Stimulated activated CD8-positive, alpha-beta memory T cell treated with anti-CD3 and anti-CD28 coated beads, Interleukin-4, amount 100 ng/mL, for 24 hours (primary cell): ENCODE measurements around the gene ZSCAN4.

Source experiments
- DNase-seq: peaks from one replicate; pipeline ENCODE4 v3.0.0-alpha.2; 2020; ENCODE audit warnings: low read depth

ZSCAN4 gene, protein sequence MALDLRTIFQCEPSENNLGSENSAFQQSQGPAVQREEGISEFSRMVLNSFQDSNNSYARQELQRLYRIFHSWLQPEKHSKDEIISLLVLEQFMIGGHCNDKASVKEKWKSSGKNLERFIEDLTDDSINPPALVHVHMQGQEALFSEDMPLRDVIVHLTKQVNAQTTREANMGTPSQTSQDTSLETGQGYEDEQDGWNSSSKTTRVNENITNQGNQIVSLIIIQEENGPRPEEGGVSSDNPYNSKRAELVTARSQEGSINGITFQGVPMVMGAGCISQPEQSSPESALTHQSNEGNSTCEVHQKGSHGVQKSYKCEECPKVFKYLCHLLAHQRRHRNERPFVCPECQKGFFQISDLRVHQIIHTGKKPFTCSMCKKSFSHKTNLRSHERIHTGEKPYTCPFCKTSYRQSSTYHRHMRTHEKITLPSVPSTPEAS

DNA sequence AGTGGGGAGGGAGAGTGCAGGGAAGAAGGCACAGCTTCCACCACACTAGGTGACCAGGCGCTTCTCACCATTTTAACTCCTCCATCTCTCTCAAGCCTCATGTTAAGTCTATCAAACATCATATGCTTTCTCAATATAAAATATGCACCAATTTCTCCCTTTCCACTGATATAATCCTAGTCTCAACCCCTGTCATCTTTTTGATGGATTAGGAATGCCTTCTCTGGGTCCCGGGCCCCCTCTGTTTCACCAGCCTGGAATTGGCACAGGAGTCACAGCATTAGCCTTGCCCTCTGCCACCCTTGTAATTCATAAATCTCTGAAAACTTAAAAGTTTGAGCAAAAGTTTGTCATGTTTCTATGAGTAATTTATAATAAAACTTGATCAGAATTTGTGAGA is at the start of gene ZSCAN4:
Gene ZSCAN4 (plus strand): TSS at position 301 of the 400 bp plus-strand sequence. CDS start 7,211 bp downstream, outside the sequence.
- DNase-seq = no peak

DNA sequence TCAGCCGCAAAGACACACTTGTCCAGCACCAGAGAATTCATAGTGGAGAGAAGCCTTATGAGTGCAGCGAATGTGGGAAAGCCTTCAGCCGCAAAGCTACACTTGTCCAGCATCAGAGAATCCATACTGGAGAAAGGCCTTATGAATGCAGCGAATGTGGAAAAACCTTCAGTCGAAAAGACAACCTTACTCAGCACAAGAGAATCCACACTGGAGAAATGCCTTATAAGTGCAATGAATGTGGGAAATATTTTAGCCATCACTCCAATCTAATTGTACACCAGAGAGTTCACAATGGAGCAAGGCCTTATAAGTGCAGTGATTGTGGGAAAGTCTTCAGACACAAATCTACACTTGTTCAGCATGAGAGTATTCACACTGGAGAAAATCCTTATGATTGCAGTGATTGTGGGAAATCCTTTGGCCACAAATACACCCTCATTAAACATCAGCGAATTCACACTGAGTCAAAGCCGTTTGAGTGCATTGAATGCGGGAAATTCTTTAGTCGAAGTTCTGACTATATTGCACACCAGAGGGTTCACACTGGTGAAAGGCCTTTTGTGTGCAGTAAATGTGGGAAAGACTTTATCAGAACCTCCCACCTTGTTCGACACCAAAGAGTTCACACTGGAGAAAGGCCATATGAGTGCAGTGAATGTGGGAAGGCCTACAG is 47.9 kb upstream of the ZSCAN4 start:
- no peak for DNase-seq

DNA sequence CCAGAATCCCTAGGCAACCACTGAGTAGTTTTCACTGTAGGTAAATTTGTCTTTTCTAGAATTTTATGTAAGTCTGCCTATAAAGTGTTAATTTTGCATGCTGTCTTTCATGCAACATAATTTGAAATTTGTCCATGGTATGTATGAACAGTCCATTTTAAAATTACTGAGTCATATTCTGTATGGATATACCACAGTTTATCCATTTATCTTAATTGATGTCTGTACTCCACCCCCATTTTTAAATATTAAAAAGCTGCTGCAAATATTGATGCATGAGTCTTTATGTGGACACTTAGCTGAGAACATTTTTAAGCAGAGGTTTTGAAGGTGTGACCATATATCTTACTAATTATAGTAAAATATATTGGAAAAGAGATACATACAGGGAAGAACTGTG is 45.6 kb upstream of the ZSCAN4 start:
- no peak for DNase-seq

DNA sequence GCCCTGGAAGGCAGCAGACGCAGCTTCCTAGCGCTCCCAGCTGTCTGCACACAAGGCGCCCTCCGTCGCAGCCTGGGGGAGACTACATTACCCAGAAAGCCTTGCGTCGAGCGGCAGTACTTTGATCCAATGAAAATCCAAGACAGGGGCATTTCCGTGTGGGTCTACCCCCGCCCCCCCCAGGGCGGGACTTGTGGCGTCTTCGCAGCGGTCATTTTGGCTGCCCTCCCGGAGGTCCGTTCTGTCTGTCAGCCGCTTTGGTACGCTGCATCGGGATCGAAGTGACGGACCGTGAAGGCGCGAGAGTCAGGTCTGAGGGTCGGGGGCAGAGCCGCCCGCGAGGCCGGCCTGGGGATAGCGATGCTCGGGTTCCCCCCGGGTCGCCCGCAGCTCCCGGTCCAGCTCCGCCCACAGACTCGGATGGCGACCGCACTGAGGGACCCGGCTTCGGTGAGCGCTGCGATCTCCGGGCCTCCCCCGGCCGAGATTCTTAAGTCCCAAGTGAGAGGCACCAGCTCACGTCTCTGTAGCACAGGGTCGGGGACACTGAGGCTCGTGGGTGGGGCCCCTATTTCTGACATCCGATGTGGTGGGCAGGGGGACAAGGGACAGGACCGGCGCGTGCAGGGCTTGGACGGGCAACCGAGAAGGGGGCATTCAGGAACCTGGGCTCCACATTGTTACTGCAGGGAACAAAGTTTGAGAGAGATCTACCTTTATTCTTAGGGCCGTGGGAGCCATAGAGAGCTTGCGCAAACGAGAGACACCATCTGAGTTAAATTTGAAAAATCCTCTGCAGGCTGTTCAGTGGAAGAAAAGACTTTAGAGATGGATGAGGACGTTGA is 35.5 kb upstream of the ZSCAN4 start, which contains the start of gene ZNF211:
Gene ZNF211 (plus strand): TSS at position 182 of the 845 bp plus-strand sequence. CDS start 179 bp downstream, at position 361.
- peak; percentile 77 for DNase-seq

DNA sequence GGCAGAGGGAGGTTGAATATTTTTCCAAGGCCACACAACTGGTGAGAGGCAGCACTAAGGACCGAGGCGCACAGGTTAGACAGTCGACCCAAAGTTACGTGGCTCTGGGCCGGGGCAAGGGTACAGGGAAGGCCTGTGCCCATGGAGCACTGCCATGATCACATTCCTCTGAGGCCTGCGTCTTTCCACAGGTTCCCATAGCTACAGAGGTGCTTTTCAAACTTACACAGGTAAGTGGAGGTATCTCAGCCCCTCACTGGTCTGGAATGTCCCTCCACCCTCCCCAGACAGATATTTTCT is 35.0 kb upstream of the ZSCAN4 start:
- no peak for DNase-seq

DNA sequence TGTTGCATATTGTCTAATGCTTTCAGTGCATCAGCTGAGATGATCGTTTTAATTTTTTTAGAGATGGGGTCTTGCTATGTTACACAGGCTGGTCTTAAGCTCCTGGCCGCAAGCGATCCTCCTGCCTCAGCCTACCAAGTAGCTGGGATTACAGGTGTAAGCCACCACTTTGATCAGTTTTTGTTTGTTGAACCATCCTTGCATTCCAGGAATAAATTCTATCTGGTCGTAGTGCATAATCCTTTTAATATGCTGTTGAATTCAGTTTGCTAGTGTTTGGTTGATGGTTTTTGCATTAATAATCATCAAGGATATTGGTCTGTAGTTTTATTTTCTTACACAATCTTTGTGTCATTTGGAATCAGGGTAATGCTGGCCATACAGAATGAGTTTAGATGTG is 31.4 kb upstream of the ZSCAN4 start:
- no peak for DNase-seq

DNA sequence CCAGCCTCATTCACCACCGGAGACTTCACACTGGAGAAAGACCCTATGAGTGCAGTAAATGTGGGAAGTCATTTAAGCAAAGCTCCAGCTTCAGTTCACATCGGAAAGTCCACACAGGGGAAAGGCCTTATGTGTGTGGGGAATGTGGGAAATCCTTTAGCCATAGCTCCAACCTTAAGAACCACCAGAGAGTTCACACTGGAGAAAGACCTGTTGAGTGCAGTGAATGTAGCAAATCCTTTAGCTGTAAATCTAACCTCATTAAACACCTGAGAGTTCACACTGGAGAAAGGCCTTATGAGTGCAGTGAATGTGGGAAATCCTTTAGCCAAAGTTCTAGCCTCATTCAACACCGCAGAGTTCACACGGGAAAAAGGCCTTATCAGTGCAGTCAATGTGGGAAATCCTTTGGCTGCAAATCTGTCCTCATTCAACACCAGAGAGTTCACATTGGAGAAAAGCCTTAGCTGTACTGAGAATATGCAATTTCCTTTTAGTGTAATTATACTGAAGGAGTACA is 27.0 kb upstream of the ZSCAN4 start:
- DNase-seq = no peak

DNA sequence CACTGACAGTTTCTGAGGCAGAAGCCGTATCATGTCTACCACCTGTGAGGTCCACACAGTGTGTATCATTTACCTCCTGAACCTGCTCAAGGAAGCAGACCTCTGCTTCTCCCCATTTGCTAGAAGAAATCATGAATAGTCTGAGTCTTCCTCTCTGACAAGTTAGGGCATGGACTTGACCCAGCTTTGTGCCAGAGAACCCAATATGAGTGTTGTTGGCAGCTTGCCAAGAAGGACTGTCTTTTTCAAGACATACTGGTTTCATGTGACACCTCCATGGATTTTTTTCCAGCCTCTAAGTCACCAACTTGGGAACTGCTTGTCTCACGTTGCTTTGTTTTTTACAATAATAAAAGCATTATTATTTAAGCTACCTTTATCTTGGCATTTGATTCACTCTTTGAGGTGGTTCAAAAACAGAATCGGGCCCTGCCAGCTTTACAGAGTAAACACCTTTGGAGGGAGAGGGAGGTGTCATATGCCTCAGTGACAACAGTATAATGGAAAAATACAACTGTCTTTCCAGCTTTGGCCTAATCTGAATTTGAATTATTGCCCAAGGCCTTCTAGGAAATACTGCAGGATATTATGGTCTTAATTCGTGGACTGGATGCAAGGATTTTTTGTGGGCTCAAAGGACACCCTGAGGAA is 26.2 kb upstream of the ZSCAN4 start:
- no peak for DNase-seq

DNA sequence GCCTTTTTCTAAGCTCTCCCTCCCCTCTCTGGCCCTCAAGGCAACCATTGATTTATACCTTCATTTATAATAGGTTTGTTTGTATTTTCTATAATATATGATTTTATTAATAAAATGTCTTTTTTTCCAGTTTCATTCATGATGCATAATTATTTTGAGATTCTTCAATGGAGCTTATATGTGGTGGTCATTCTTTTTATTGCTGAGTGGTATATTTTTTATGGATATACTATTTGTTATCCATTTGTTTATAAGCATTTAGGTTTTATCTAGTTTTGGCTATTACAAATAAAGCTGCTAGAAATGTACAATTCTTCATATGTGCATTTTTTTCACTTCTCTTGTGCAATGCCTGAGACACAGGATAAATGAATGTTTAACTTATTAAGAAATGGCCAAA is 25.0 kb upstream of the ZSCAN4 start:
- no peak for DNase-seq

DNA sequence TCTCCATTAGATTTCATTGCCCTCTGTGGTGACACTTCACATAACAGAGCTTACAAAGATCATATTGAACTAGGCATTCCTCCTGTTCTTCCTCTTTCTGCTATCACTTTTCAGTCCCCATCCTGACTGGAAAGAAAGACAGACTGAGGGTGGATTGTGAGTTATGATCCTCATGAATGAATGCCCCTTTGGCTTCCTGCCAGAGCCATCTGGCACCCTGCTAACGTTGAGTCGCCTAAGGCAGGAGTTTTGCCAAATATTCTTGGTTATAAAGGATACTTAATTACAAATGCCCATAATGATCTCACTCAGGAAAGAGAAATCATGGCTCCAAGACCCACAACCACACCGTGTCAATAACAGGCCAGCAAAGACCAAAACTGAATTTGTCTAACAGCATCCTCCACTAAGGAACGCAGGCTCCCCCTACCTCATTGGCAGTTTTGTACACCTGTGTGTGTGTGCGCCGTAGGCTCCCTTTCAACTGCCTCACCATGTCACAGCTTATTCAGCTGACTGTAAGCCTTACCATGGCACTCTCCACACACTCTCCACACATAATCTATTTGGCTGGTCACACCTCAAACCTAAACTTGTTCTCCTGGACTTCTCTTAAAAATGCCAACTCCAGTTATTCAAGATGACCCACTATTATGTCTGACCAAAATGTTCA is 20.3 kb upstream of the ZSCAN4 start:
- no peak for DNase-seq

DNA sequence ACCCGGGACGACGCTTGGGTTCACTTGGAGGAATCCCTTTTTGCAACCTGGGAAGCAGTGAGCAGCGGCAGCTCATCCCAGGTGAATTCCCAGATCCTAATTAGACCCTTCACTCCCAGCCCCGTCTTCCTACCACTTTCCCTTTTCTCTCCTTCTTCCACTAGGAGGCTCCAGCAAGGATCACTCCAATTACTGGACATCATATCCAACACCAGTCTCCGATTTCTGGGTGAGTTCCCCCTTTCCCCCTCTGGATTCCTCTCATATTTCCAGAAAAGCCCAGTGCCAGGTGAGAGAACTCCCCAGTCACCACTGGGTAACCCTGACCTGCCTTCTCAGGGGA is 17.1 kb upstream of the ZSCAN4 start:
- no peak for DNase-seq

DNA sequence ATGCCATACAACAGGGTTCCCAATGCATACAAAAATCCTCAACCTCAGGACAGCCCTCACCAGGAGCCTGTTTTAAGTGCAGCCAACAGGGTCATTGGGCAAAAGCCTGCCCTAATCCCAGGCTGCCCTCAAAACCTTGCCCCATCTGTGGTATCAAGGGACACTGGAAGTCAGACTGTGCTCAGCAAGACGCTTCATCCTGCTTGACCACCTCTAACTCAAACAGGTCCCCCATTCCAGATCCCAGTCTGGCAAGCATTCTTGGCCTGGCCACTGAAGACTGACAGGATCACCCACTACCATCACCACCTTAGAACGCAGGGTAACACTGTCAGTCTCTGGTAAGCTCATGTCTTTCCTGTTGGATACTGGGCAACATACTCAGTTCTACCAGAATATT is 15.0 kb upstream of the ZSCAN4 start:
- DNase-seq = no peak

DNA sequence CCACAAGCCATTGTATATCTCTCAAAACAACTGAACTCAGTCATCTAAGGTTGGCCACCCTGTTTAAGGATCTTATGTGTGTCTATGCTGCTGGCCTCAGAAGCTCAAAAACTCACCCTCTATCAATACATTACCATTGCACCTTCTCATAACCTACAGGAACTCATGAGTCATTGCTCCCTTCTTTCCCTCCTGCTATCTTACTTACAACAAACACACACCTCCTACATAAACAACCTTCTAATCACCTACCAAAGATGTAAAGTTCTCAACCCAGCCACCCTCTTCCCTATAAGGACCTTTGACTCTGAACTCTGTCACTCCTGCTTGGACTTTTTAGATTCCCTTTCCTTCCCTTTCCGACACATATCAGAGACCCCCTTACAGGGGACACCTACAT is 13.3 kb upstream of the ZSCAN4 start:
- DNase-seq = no peak

DNA sequence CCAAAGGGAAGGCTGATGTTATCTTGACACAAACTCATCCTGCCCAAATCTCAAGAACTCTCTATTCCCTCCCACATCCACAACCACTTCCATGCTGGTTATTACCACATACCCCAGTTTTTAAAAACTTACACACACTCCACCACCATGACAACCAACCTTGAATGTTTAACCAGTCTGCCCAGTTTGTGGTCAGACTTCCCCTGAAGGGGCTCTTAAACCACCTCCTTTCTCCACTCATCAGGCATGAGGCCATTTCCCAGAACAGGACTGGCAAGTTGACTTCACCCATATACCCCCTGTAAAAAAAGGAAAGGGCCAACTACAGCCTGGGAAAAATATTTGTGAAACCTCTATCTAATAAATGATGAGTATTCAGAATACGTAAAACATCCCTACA is 12.4 kb upstream of the ZSCAN4 start:
- no peak for DNase-seq

DNA sequence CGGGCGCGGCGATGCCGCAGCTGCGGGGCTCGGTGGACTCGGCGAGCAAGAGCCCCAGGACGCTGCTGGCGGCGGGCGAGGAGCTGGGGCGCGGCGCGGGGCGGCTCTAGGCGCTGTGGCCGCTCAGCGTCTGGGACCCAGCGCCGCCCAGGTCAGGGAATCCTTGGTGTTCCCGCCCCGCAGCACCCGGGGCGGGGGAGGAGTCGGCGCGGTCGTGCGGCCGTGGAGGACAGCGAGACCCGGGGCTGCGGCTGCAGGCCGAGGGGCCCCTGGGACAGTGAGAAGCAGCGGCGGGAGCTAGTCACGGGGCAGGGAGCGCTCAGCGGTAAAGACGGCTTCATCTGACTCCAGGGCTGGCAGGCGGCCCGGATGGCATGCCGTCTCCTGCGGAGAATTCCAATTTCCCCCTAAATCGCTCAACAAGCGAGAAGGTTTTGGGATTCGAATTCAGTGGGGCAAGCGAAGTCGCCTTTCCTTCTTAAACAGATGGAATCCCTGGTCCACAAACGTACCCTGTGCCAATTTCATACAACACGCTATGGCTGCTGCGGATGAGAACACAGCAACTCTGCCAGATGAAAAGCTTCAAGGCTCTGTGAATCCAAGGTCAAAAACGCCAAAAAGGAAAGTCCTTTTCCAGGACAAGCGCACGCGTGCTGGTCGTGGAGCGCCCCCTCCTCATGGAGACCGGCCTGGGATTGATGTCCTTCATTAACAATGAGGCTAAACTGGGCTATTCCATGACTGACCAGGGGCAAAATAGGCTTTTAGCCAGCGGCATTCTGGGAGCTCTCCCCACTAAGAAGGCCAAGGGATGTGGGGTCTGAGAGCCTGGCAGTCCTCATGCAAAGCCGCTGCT is 4.2 kb upstream of the ZSCAN4 start:
- DNase-seq = no peak

DNA sequence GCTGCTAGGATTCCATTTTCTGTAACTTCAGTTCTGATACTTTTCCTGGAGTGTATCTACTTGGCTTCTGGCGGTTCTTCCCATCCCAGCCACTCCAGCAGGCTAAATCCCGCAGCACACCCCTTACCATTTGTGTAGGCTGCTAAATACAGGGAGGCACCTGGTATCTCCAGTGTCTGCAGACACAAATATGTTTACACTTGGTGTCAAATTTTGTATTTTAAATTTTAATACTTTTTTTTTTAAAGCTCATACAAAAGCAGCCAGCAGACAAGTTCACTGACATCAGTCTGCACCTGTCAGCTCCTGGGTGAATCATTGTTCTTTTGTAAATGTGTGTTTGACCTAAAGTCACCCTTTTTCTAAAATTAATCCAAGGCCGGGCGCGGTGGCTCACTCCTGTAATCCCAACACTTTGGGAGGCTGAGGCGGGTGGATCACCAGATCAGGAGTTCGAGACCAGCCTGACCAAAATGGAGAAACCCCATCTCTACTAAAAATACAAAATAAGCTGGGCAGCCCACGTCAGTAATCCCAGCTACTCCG is 3.4 kb upstream of the ZSCAN4 start:
- no peak for DNase-seq

DNA sequence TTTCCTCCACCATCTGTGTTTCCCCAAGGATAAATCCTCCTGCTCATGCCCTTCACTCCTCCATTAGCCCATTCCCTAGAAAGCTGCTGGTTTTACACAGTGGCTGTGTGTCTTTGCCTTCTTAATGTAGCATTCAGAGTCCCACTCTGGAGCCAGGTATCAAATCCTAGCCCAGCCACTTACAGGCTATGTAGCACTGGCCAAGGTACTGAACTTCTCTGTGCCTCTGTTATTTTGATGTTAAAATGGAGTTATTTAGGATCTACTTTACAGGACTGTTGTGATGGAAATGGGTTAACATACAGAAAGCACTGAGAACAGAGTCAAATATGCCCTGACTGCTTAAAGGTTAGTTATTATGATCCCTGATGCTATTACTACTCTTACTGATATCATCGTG is 1.5 kb upstream of the ZSCAN4 start:
- DNase-seq = no peak

DNA sequence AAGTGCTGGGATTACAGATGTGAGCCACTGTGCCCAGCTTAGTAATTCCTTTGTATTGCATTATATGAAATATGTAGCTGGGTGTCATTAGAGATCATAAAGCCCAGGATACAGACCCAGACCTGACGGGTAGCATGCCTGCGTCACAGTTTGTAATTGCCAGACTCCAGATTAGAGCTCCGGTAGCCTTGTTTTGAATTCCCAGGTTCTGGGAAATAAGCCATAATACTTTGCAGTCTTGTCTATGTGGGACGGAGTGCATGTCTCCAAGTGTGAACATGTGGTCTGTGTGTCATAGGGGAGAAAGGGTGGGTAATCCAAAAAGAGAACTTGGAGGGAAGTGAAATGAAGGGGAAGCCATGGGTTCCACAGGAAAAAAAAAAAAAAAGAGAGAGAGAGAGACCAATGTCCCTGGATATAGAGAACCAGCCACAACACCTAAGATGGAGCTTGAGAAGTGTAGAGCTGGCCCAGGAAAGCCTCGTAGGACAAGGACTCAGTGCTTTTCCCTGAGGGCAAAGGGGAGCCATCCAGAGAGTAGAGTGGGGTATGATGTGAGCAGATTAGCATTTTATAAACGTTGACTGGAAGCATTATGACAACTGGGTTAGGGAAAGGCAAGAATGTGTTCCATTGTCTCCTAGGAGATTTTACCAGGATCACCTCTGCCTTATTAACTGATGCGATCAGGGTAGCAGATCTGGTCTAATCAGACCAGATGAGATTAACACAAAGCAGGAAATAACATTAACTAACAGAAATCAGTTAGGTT is 2.6 kb downstream of the ZSCAN4 start:
- no peak for DNase-seq

DNA sequence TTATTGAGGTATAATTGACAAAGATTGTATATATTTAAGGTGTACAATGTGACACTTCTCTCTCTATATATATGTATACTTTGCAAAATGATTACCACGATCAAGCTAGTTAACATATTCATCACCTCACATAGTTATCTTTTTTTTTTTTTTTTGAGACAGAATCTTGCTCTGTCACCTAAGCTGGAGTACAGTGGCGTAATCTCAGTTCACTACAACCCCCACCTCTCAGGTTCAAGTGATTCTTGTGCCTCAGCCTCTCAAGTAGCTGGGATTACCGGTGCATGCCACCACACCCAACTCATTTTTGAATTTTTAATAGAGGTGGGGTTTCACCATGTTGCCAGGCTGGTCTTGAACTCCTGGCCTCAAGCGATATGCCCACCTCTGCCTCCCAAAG is 3.7 kb downstream of the ZSCAN4 start:
- no peak for DNase-seq

DNA sequence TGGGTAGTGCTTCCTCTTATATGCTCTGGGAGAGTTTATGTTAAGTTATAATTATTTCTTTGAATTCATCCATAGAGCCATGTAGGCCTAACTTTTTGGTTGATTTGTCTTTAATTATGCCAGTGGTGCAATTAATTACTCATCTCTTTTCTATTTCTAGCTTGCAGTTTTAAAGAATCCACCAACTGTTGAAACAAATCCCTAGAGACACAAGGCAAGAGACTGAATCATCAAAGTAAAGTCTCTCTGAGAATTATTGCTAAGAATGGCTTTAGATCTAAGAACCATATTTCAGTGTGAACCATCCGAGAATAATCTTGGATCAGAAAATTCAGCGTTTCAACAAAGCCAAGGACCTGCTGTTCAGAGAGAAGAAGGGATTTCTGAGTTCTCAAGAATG is 7.1 kb downstream of the ZSCAN4 start:
- DNase-seq = no peak
